Measurements from ENCODE around the gene ADK.

The ADK gene

DNA sequence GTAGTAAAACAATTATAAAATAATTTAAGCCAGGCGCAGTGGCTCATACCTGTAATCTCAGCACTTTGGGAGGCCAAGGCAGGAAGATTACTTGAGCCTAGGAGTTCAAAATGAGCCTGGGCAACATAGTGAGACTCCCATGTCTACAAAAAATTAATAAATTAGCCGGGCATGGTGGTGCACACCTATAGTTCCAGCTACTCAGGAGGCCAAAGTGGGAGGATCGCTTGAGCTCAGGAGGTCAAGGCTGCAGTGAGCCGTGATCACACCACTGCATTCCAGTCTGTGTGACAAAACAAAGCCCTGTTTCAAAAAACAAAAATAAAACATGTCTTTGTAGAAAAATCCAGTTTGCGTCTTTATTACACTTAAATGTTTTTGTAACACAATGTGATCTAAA, 533.4 kb downstream of the ADK start:
- no peak overlapping the region for H3K4me3 Mint-ChIP-seq
- peaks cover 18% of the 10 kb centered on the region for H3K4me1 Mint-ChIP-seq
- H3K27ac Mint-ChIP-seq, result peak overlapping the region; percentile 78
- peaks cover 43% of the 10 kb centered on the region for H3K36me3 Mint-ChIP-seq
- no peaks in the 10 kb centered on the region for H3K9me3 Mint-ChIP-seq
- H3K27me3 Mint-ChIP-seq, result no peaks in the 10 kb centered on the region
- ATAC-seq, result no peak

DNA sequence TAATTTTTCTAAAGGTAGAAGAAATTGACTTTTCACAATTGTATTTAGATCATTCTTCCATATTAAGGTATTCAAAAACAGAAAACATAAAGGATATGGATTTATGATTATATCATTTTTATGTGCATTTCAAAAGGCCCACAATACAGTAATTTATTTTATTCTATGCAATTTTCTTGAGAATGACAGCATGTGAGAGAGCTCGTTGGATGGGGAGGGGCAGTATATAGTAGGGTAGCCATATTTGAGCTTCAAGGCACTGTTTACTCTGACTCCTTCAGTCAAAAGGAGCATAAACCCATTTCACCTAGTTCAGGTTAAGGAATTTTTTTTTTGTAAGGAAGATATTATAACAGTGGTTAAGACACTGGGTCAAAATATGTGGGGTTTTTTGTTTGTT, 534.5 kb downstream of the ADK start:
- Mint-ChIP-seq H3K36me3 (peaks cover 53% of the 10 kb centered on the region), H3K4me1 (peaks cover 18% of the 10 kb centered on the region), H3K4me3 (no peak overlapping the region), H3K9me3 (no peaks in the 10 kb centered on the region), H3K27ac (no peak overlapping the region), H3K27me3 (no peaks in the 10 kb centered on the region)
- ATAC-seq, result no peak

DNA sequence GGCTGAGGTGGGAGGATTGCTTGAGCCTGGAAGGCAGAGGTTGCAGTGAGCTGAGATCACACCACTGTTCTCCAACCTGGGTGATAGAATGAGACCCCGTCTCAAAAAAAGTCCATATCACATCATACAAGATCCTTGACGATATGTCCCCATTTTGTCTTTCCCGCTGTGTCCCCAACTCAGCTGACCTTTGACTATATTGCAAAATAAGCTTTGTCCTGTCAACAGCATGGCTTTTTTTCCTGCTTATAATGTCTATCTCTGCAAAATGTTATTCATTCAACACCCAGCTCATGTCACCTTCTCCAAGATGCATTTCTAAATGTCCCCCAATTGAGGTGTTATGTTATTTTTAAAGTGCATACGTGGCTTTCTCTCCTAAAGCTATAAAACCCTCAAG, 539.4 kb downstream of the ADK start:
- Mint-ChIP-seq H3K27me3 (no peaks in the 10 kb centered on the region), H3K27ac (no peak overlapping the region)
- ATAC-seq, result no peak

DNA sequence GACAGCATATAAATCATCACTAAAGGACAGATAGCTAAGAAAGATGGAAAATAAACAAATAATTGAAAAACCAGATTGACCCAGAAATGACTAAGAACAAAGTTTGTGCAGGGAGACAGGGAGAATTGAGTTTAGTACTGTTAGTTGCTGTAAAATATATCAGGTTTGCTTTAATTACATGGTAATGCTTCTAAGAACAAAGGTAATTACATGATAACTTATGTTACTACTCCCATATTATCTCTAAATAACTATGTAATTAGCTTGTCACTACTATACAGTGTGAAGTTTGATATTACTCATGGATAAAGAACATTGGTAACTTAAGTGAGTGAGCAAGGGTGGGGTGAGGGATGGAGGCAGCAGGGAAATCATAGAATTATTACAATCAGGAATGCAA, 540.1 kb downstream of the ADK start:
- Mint-ChIP-seq H3K4me1 (no peaks in the 10 kb centered on the region), H3K36me3 (peaks cover 45% of the 10 kb centered on the region), H3K9me3 (no peaks in the 10 kb centered on the region), H3K27ac (no peak overlapping the region), H3K4me3 (no peak overlapping the region), H3K27me3 (no peaks in the 10 kb centered on the region)
- no peak for ATAC-seq

More for the DNA sequence above, 539.4 kb downstream of the ADK start:
- Mint-ChIP-seq H3K4me1 (no peaks in the 10 kb centered on the region), H3K4me3 (no peak overlapping the region), H3K9me3 (no peaks in the 10 kb centered on the region), H3K36me3 (peaks cover 53% of the 10 kb centered on the region)

DNA sequence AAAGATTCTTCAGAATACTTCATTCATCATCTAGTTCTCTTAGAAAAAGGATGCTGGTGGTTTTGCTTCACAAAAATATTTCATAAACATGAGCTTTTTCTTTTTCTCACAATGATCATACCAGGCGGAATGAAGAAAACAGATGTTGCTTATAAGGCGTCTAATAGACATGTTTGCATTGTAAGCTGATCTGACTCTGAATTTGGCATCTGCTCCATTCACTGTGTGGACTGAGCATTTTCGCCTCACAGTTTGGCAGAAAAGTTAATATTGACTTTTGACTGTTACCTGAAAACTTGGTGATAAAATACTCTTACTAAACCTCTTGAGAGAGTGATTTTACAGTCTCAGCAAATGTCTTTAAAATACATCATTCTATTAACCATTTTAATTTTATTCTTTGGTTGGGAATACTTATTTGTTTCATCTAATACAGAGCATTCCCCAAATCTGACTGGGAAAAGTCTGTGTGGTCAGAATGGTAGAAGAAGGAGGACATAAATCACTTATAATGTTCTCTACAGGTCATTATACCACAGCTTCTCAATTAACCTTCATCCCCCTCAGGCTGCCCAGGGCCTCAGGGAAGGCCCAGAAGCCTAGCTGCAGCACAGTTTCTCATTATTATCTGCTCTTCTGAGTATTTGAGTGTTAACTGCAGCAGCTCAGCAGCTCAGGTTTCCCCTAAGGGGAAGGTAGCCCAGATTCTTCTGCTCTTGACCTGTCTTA, 553.8 kb downstream of the ADK start:
- H3K4me1 Mint-ChIP-seq, result peaks cover 5% of the 10 kb centered on the region
- no peaks in the 10 kb centered on the region for H3K9me3 Mint-ChIP-seq
- H3K4me3 Mint-ChIP-seq, result no peak overlapping the region
- ATAC-seq, result no peak
- H3K27ac Mint-ChIP-seq, result no peak overlapping the region
- peaks cover 57% of the 10 kb centered on the region for H3K36me3 Mint-ChIP-seq
- H3K27me3 Mint-ChIP-seq, result no peaks in the 10 kb centered on the region

DNA sequence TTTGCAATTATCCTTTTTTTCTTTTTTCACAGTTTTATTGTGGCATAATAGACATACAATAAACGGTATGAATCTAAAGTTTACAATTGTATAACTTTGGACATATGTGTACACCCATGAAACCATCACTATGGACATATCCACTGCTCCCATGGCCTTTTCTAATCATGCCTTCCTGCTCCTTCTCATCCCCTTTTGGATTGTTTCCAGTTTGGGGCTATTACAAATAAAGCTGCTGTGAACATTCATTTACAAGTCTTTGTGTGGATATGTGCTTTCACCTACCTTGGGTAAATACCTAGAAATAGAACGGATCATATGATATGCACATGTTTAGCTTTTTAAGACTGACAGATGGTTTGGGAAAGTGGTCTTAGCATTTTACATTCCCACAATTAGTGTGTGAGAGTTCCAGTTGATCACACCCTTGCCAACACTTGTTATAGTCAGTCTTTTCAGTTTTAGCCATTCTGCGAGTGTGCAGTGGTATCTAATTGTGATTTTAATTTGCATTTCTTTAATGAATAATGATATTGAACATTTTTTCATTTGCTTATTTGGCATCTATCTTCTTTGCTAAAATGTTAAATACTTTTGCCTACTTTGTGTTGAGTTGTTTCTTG, 554.4 kb downstream of the ADK start:
- no peak for ATAC-seq
- peaks cover 62% of the 10 kb centered on the region for H3K36me3 Mint-ChIP-seq
- H3K27me3 Mint-ChIP-seq, result no peaks in the 10 kb centered on the region
- no peak overlapping the region for H3K27ac Mint-ChIP-seq
- peaks cover 5% of the 10 kb centered on the region for H3K4me1 Mint-ChIP-seq
- H3K9me3 Mint-ChIP-seq, result no peaks in the 10 kb centered on the region
- H3K4me3 Mint-ChIP-seq, result no peak overlapping the region

DNA sequence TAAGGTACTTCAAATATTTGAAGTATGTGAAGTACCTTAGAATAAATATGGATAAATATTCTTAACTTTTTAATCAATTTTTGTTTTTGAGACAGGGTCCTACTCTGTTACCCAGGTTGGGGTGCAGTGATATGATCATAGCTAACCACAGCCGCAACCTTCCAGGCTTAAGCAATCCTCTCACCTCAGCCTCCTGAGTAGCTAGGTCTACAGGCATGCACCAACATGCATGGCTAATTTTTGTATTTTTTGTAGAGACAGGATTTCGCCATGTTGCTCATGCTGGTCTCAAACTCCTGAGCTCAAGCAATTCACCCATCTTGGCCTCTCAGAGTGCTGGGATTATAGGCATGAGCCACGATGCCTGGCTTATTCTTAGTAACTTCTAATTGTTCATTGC, 555.9 kb downstream of the ADK start:
- H3K9me3 Mint-ChIP-seq, result no peaks in the 10 kb centered on the region
- ATAC-seq, result no peak
- peaks cover 60% of the 10 kb centered on the region for H3K36me3 Mint-ChIP-seq
- no peak overlapping the region for H3K4me3 Mint-ChIP-seq
- H3K27me3 Mint-ChIP-seq, result no peaks in the 10 kb centered on the region
- H3K4me1 Mint-ChIP-seq, result peaks cover 5% of the 10 kb centered on the region
- no peak overlapping the region for H3K27ac Mint-ChIP-seq

DNA sequence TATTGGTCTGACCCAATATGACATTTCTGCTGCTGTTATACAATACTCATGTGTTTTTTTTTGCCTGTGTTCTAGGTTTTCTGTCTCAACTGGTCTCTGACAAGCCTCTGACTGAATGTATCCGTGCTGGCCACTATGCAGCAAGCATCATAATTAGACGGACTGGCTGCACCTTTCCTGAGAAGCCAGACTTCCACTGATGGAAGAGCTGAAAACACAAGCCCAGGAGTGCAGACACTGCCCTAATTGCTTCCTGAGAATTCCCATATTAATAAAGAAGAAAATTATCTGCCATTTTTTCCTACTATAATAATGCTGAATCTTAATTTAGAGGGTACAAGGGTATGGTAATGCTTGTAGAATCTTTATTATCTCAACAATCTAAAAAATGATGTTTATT, 557.2 kb downstream of the ADK start:
- Mint-ChIP-seq H3K27me3 (no peaks in the 10 kb centered on the region), H3K9me3 (no peaks in the 10 kb centered on the region), H3K27ac (no peak overlapping the region), H3K4me1 (no peaks in the 10 kb centered on the region), H3K36me3 (peaks cover 49% of the 10 kb centered on the region), H3K4me3 (no peak overlapping the region)
- no peak for ATAC-seq

DNA sequence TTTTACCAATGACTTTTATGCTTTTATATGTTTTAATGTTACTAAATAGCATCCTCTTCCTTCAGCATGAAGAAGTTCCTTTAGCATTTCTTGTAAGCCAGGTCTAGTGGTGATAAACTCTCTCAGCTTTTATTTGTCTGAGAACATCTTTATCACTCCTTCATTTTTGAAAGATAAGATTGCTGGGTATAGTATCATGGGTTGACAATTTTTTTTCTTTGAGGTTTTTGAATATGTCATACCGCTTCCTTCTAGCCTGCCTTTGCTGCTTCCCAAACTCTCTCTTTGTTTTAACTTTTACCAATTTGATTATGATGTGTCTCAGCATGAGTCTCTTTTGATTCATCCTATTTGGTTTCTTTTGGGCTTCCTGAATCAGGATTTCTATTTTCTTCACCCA, 567.2 kb downstream of the ADK start:
- H3K9me3 Mint-ChIP-seq, result peaks cover 24% of the 10 kb centered on the region
- no peak overlapping the region for H3K4me3 Mint-ChIP-seq
- peaks cover 71% of the 10 kb centered on the region for H3K36me3 Mint-ChIP-seq
- H3K27ac Mint-ChIP-seq, result no peak overlapping the region
- ATAC-seq, result no peak
- H3K27me3 Mint-ChIP-seq, result no peaks in the 10 kb centered on the region
- no peaks in the 10 kb centered on the region for H3K4me1 Mint-ChIP-seq

DNA sequence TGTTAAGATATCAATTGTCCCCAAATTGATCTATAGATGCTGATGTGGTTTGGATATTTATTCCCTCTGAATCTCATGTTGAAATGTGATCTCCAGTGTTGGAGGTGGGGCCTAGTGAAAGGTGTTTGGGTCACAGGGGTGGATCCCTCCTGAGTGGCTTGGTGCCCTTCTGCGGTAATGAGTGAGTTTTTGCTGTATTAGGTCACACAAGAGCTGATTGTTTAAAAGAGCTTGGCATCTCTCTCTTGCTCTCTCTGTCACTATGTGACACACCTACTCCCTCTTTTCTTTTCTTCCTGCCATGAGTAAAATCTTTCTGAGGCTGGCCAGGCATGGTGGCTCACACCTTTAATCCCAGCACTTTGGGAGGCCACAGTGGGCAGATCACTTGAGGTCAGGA, 577.2 kb downstream of the ADK start:
- Mint-ChIP-seq H3K36me3 (peaks cover under 1% of the 10 kb centered on the region), H3K4me1 (no peaks in the 10 kb centered on the region), H3K27me3 (no peaks in the 10 kb centered on the region), H3K27ac (no peak overlapping the region), H3K4me3 (no peak overlapping the region), H3K9me3 (peaks cover 5% of the 10 kb centered on the region)
- no peak for ATAC-seq

DNA sequence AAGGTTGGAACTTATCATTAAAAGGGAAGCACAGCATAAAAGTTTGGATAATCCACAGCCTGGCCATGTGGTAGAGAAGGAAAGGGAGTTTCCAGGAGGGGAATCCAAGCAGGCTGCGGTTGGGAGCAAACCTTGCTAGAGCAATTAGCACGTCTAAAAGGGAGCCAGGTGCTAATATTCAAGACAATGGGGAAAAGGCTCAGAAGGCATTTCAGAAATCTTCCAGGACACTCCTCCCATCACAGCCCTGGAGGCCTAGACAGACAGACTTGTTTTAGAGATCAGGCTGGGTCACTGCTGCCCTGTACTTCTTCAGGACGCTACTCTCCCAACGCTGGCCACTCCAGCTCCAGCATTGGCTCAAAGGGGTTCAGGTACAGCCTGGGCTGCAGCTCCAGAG, 579.2 kb downstream of the ADK start:
- no peaks in the 10 kb centered on the region for H3K27me3 Mint-ChIP-seq
- H3K36me3 Mint-ChIP-seq, result peaks cover 6% of the 10 kb centered on the region
- no peak overlapping the region for H3K4me3 Mint-ChIP-seq
- H3K9me3 Mint-ChIP-seq, result no peaks in the 10 kb centered on the region
- no peak for ATAC-seq
- no peak overlapping the region for H3K27ac Mint-ChIP-seq
- no peaks in the 10 kb centered on the region for H3K4me1 Mint-ChIP-seq

DNA sequence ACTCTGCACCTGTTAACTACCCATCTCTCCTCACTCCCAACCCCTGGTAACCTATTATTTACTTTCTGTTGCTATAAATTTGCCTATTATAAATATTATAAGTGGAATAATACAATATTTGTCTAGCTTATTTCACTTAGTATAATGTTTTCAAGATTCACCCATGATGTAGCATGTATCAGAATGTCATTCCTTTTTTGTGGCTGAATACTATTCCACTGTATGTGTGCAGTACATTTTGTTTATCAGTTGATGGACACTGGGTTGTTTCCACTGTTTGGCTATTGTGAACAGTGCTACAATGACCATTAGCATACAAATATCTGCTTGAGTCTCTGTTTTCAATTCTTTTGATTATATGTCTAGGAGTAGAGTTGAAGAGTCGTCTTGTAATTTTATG, 582.6 kb downstream of the ADK start:
- Mint-ChIP-seq H3K36me3 (peaks cover 6% of the 10 kb centered on the region), H3K4me3 (no peak overlapping the region), H3K4me1 (peaks cover 9% of the 10 kb centered on the region), H3K27me3 (no peaks in the 10 kb centered on the region), H3K27ac (no peak overlapping the region), H3K9me3 (no peaks in the 10 kb centered on the region)
- ATAC-seq, result no peak

DNA sequence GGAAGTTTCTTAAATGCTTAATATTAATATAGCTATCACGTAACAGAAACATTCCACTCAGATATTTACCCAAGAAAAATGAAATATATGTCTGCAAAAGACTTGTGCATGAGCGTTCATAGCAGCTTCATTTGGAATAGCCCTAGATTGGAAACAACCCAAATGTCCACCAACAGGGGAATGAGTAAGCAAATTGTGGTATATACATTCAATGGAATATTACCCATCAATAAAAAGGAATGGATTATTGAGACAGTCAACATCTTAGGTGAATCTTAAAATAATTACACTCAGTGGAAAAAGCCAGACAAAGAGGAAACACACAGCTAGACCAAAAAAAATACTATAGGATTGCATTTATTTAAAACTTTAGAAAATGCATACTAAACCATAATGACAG, 585.0 kb downstream of the ADK start:
- Mint-ChIP-seq H3K4me3 (no peak overlapping the region), H3K27me3 (no peaks in the 10 kb centered on the region), H3K27ac (no peak overlapping the region), H3K36me3 (peaks cover 6% of the 10 kb centered on the region), H3K9me3 (no peaks in the 10 kb centered on the region), H3K4me1 (peaks cover 26% of the 10 kb centered on the region)
- ATAC-seq, result no peak

DNA sequence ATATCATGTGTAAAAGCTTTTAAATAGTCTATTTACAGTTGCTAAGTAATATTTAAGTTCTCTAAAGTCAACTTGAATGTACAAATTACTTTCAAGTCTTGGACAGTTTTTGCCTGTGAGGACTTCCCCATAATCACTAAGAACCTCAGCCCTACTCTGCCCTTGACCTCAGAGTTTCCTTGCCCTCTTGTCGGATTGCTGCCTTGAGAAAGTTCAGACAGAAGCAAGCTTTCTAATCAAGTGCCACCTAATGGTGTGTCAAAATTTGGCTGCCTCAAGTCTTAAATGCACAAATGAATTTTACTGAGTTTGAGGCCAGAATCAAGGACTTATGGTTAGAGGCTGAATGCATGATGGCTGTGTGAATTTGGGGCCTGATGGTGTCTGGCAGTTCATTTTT, 587.0 kb downstream of the ADK start:
- Mint-ChIP-seq H3K36me3 (peaks cover 6% of the 10 kb centered on the region), H3K4me1 (peaks cover 26% of the 10 kb centered on the region), H3K27ac (no peak overlapping the region), H3K9me3 (no peaks in the 10 kb centered on the region), H3K27me3 (no peaks in the 10 kb centered on the region), H3K4me3 (no peak overlapping the region)
- peak; percentile 76 for ATAC-seq

DNA sequence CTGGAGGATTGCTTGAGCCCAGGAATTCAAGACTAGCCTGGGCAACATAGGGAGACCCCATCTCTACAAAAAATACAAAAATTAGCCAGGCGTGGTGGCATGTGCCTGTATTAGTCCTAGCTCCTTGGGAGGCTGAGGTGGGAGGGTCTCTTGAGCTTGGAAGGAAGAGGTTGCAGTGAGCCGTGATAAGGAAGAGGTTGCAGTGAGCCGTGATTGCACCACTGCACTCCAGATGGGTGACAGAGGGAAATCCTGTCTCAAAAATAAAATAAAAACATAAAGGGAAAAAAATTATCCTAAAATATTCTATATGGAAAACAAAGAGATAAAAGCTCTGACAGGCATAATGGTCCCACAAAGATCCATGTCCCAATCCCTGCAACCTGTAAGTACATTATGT, 587.5 kb downstream of the ADK start:
- H3K27ac Mint-ChIP-seq, result peak overlapping the region; percentile 89
- peaks cover 2% of the 10 kb centered on the region for H3K36me3 Mint-ChIP-seq
- no peak for ATAC-seq
- no peaks in the 10 kb centered on the region for H3K9me3 Mint-ChIP-seq
- H3K27me3 Mint-ChIP-seq, result no peaks in the 10 kb centered on the region
- H3K4me1 Mint-ChIP-seq, result peaks cover 26% of the 10 kb centered on the region
- no peak overlapping the region for H3K4me3 Mint-ChIP-seq

DNA sequence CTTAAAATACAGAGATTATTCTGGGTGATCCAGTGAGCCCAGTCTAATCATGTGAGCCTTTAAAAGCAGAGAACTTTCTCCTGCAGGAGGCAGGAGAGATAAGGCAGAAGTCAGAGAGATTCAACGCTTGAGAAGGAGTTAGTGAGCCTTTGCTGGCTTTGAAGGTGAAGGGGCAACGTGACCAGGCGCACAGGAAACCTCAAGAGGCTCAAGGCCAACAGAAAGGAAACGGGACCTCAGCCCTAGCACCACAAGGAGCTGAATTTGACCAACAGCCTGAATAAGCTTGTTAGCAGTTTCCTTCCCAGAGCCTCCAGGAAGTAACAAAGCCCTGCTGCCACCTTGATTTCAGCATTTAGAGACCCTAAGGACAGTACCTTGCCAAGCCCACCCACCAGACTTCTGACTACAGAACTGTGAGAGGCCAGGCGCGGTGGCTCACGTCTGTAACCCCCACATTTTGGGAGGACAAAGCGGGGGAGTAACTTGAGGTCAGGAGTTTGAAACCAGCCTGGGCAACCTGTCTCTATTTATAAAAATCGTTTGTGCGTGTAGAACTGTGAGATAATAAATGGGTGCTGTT, 588.1 kb downstream of the ADK start:
- ATAC-seq, result peak; percentile 86
- no peaks in the 10 kb centered on the region for H3K27me3 Mint-ChIP-seq

More for the DNA sequence above, 588.1 kb downstream of the ADK start:
- H3K4me1 Mint-ChIP-seq, result peaks cover 26% of the 10 kb centered on the region
- peak overlapping the region; percentile 60 for H3K4me3 Mint-ChIP-seq
- no peaks in the 10 kb centered on the region for H3K36me3 Mint-ChIP-seq
- no peaks in the 10 kb centered on the region for H3K9me3 Mint-ChIP-seq
- peak overlapping the region; percentile 89 for H3K27ac Mint-ChIP-seq

Measured in stimulated activated memory B cell treated with anti-CD40 and anti-IgM and Interleukin-4, amounts not matched to agents 10 μg/mL and 1 μg/mL and 100 μg/mL, for 72 hours (primary cell).